Keratinocyte (primary cell): Measurements from ENCODE around the gene LAPTM5.

Experiments used
- EZH2 ChIP-seq: IDR thresholded peaks from one replicate; pipeline ENCODE4 v1.6.1; 2012; ENCODE audit warnings: inconsistent platforms, mild to moderate bottlenecking, low read length, moderate library complexity
- TF ChIP-seq, protein P1 (sequence below), 3 experiments: IDR thresholded peaks in 1 of 3; conservative IDR thresholded peaks in 1 of 3; optimal IDR thresholded peaks in 1 of 3; 2 replicates in 2 of 3; 3 replicates in 1 of 3; pipeline versions ENCODE3 to v1.5.1; 2011; ENCODE audit warnings: low read length in 3 of 3, mild to moderate bottlenecking in 3 of 3, moderate library complexity in 2 of 3, control low read depth in 1 of 3, inconsistent platforms in 1 of 3; ENCODE audit not compliant: insufficient read depth in 2 of 3; ENCODE audit errors: extremely low read depth in 1 of 3

GRCh38 chr1:30727824-30728223 is 29.8 kb downstream of the LAPTM5 start:
- TF ChIP-seq, protein P1, sequence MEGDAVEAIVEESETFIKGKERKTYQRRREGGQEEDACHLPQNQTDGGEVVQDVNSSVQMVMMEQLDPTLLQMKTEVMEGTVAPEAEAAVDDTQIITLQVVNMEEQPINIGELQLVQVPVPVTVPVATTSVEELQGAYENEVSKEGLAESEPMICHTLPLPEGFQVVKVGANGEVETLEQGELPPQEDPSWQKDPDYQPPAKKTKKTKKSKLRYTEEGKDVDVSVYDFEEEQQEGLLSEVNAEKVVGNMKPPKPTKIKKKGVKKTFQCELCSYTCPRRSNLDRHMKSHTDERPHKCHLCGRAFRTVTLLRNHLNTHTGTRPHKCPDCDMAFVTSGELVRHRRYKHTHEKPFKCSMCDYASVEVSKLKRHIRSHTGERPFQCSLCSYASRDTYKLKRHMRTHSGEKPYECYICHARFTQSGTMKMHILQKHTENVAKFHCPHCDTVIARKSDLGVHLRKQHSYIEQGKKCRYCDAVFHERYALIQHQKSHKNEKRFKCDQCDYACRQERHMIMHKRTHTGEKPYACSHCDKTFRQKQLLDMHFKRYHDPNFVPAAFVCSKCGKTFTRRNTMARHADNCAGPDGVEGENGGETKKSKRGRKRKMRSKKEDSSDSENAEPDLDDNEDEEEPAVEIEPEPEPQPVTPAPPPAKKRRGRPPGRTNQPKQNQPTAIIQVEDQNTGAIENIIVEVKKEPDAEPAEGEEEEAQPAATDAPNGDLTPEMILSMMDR (optimal IDR thresholded peaks at IDR 0.05 in 1 of 3, IDR thresholded peaks at IDR 0.05 in 1 of 3, conservative IDR thresholded peaks at IDR 0.05 in 1 of 3; ENCODE audit: extremely low read depth in 1 of 3, insufficient read depth in 2 of 3, low read length in 3 of 3): no peak
- TF ChIP-seq EZH2: no peak
